Common myeloid progenitor, CD34-positive (primary cell): ENCODE data around the gene ZNF286A.
"Not testable (repeated sequence)": the region's sequence is repeated elsewhere in the genome, so short reads cannot be mapped to it uniquely, and the experiment has no call there.

Experiments
- CTCF ChIA-PET: fragments of 350-600 bp; sonication (Branson Sonifier 250); formaldehyde crosslinking; loops from one replicate; lab custom pipeline; 2021; ENCODE audit warnings: antibody characterized with exemption; lab: Charles Lee
- POLR2A ChIA-PET: fragments of 350-600 bp; sonication (Branson Sonifier 250); formaldehyde crosslinking; loops from one replicate; lab custom pipeline; 2021; ENCODE audit warnings: antibody characterized with exemption; lab: Charles Lee
- DNase-seq, 3 donors: peaks; one replicate each; pipeline versions ENCODE4 v3.0.0 to v3.0.0-alpha.2; 2013
- H3K27ac ChIP-seq, 2 experiments: 1 replicate in 1 of 2; 2 replicates in 1 of 2; pipeline ENCODE4 v1.7.0; 2013; ENCODE audit warnings: inconsistent platforms in 2 of 2, low read length in 2 of 2, mild to moderate bottlenecking in 2 of 2, low read depth in 1 of 2, moderate library complexity in 1 of 2; ENCODE audit not compliant: severe bottlenecking in 2 of 2, insufficient read depth in 1 of 2, poor library complexity in 1 of 2
- H3K27me3 ChIP-seq, 5 experiments: replicated peaks in 2 of 5; 1 replicate in 3 of 5; 2 replicates in 2 of 5; pipeline versions ENCODE4 v1.6.1 to v1.7.0; 2013; ENCODE audit warnings: low read length in 4 of 5, mild to moderate bottlenecking in 2 of 5, moderate library complexity in 2 of 5, inconsistent platforms in 1 of 5; ENCODE audit not compliant: insufficient read depth in 5 of 5, control insufficient read depth in 4 of 5
- H3K36me3 ChIP-seq, 4 experiments: 1 replicate in 2 of 4; 2 replicates in 2 of 4; pipeline versions ENCODE4 v1.6.1 to v1.7.0; 2013; ENCODE audit warnings: low read length in 3 of 4, control low read depth in 1 of 4, mild to moderate bottlenecking in 1 of 4; ENCODE audit not compliant: control insufficient read depth in 4 of 4, insufficient read depth in 4 of 4
- H3K4me1 ChIP-seq, 4 experiments: 1 replicate in 3 of 4; 2 replicates in 1 of 4; pipeline versions ENCODE4 v1.6.1 to v1.7.1; 2013; ENCODE audit warnings: low read length in 3 of 4, mild to moderate bottlenecking in 3 of 4, control low read depth in 1 of 4, inconsistent platforms in 1 of 4, moderate library complexity in 1 of 4; ENCODE audit not compliant: control insufficient read depth in 4 of 4, insufficient read depth in 4 of 4; ENCODE audit errors: control extremely low read depth in 1 of 4
- H3K4me3 ChIP-seq, 7 experiments: 1 replicate in 4 of 7; 2 replicates in 3 of 7; pipeline versions ENCODE4 v1.5.1 to v1.7.0; 2013; ENCODE audit warnings: mild to moderate bottlenecking in 7 of 7, low read length in 6 of 7, moderate library complexity in 6 of 7, inconsistent platforms in 2 of 7, low read depth in 2 of 7, control low read depth in 1 of 7; ENCODE audit not compliant: insufficient read depth in 4 of 7, control insufficient read depth in 1 of 7; ENCODE audit errors: extremely low read depth in 1 of 7
- H3K9me3 ChIP-seq, 5 experiments: 1 replicate in 4 of 5; 2 replicates in 1 of 5; pipeline versions ENCODE4 v1.6.1 to v1.7.1; 2013; ENCODE audit warnings: low read length in 4 of 5, mild to moderate bottlenecking in 2 of 5, inconsistent platforms in 1 of 5, low read depth in 1 of 5, moderate library complexity in 1 of 5; ENCODE audit not compliant: control insufficient read depth in 4 of 5, insufficient read depth in 2 of 5; ENCODE audit errors: control extremely low read depth in 1 of 5
- WGBS: methylation state at CpG from one replicate; pipeline ENCODE4 v1.1.5; 2013; ENCODE audit not compliant: insufficient coverage; 5-methylcytosine and 5-hydroxymethylcytosine counted together

The ZNF286A gene

GRCh38 chr17:15663176-15663575 lies 36.4 kb upstream of the ZNF286A start:
- H3K4me1 ChIP-seq = no peaks in the 10 kb centered on the region
- H3K27ac ChIP-seq = no peak overlapping the region
- no peak for DNase-seq
- no peak overlapping the region for H3K4me3 ChIP-seq
- WGBS = 97% methylated on average over 6 of the region's 6 CpGs
- no peaks in the 10 kb centered on the region for H3K27me3 ChIP-seq
- H3K9me3 ChIP-seq = no peaks in the 10 kb centered on the region
- peaks cover 0 to 31% (median 9%) of the 10 kb centered on the region in 4 experiments for H3K36me3 ChIP-seq
- ChIA-PET CTCF (interaction anchor here (2.0 kb wide), 1 partner anchor 12 kb away, joined by 5 read pairs; no protein-coding TSS in a partner anchor), POLR2A (no interaction called here)

- DNase-seq = no peak
- H3K4me1 ChIP-seq = no peaks in the 10 kb centered on the region
- 96% methylated on average over 5 of the region's 5 CpGs for WGBS
- H3K36me3 ChIP-seq = peaks cover 0 to 31% (median 9%) of the 10 kb centered on the region in 4 experiments
- POLR2A ChIA-PET = no interaction called here
- CTCF ChIA-PET = interaction anchor here (2.0 kb wide), 1 partner anchor 12 kb away, joined by 5 read pairs; no protein-coding TSS in a partner anchor
- no peaks in the 10 kb centered on the region for H3K9me3 ChIP-seq
- no peaks in the 10 kb centered on the region for H3K27me3 ChIP-seq
- no peak overlapping the region for H3K27ac ChIP-seq
- no peak overlapping the region for H3K4me3 ChIP-seq
Observed at GRCh38 chr17:15663691-15664090, 35.9 kb upstream of the ZNF286A start.

- CTCF ChIA-PET, H3K27me3 ChIP-seq, H3K4me3 ChIP-seq, H3K27ac ChIP-seq, H3K4me1 ChIP-seq, DNase-seq, H3K9me3 ChIP-seq, POLR2A ChIA-PET, H3K36me3 ChIP-seq: not testable (repeated sequence)
- 83% methylated on average over 1 of the region's 5 CpGs for WGBS
Observed at GRCh38 chr17:15669526-15669925, 30.0 kb upstream of the ZNF286A start.

GRCh38 chr17:15674640-15675039 lies 24.9 kb upstream of the ZNF286A start:
- POLR2A ChIA-PET, DNase-seq, H3K36me3 ChIP-seq, H3K9me3 ChIP-seq, H3K27me3 ChIP-seq, H3K4me1 ChIP-seq, CTCF ChIA-PET, H3K4me3 ChIP-seq, H3K27ac ChIP-seq: not testable (repeated sequence)
- WGBS = no CpG with 5 or more reads among the region's 1 CpG

GRCh38 chr17:15675991-15676390 lies 23.6 kb upstream of the ZNF286A start:
- H3K27ac ChIP-seq, POLR2A ChIA-PET, CTCF ChIA-PET, H3K9me3 ChIP-seq, DNase-seq, H3K4me1 ChIP-seq, H3K4me3 ChIP-seq, H3K36me3 ChIP-seq, H3K27me3 ChIP-seq: not testable (repeated sequence)
- 100% methylated on average over 1 of the region's 6 CpGs for WGBS

GRCh38 chr17:15683135-15683534 lies 16.4 kb upstream of the ZNF286A start:
- H3K9me3 ChIP-seq, DNase-seq, CTCF ChIA-PET, POLR2A ChIA-PET, H3K27me3 ChIP-seq, H3K4me1 ChIP-seq, H3K36me3 ChIP-seq, H3K27ac ChIP-seq: not testable (repeated sequence)
- H3K4me3 ChIP-seq = peak overlapping the region in 1 of 7 experiments; percentile 74
- WGBS = 100% methylated on average over 1 of the region's 3 CpGs

GRCh38 chr17:15683824-15684478 lies 15.6 kb upstream of the ZNF286A start, which contains the start of gene TRIM16:
Gene TRIM16 (minus strand): TSS chr17:15684311. CDS start chr17:15651609, 32,702 bp downstream.
- H3K9me3 ChIP-seq = not testable (repeated sequence)

More at GRCh38 chr17:15683824-15684478, 15.6 kb upstream of the ZNF286A start, which contains the start of gene TRIM16:
- POLR2A ChIA-PET, CTCF ChIA-PET, H3K36me3 ChIP-seq, H3K27me3 ChIP-seq, H3K4me1 ChIP-seq: not testable (repeated sequence)
- Histone ChIP-seq H3K27ac (peak within 1 kb of the TSS in 1 of 2 experiments; percentile 73), H3K4me3 (peak within 1 kb of the TSS; percentile 58 to 86 (median 74))
- WGBS = 2% methylated on average over 11 of the region's 35 CpGs
- peak; percentile 61 to 82 (median 70) for DNase-seq
